Measurements from ENCODE around the gene SEMA4F.
"Not testable (repeated sequence)": the region's sequence is repeated elsewhere in the genome, so short reads cannot be mapped to it uniquely, and the experiment has no call there.

Gene SEMA4F, protein sequence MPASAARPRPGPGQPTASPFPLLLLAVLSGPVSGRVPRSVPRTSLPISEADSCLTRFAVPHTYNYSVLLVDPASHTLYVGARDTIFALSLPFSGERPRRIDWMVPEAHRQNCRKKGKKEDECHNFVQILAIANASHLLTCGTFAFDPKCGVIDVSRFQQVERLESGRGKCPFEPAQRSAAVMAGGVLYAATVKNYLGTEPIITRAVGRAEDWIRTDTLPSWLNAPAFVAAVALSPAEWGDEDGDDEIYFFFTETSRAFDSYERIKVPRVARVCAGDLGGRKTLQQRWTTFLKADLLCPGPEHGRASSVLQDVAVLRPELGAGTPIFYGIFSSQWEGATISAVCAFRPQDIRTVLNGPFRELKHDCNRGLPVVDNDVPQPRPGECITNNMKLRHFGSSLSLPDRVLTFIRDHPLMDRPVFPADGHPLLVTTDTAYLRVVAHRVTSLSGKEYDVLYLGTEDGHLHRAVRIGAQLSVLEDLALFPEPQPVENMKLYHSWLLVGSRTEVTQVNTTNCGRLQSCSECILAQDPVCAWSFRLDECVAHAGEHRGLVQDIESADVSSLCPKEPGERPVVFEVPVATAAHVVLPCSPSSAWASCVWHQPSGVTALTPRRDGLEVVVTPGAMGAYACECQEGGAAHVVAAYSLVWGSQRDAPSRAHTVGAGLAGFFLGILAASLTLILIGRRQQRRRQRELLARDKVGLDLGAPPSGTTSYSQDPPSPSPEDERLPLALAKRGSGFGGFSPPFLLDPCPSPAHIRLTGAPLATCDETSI

DNA sequence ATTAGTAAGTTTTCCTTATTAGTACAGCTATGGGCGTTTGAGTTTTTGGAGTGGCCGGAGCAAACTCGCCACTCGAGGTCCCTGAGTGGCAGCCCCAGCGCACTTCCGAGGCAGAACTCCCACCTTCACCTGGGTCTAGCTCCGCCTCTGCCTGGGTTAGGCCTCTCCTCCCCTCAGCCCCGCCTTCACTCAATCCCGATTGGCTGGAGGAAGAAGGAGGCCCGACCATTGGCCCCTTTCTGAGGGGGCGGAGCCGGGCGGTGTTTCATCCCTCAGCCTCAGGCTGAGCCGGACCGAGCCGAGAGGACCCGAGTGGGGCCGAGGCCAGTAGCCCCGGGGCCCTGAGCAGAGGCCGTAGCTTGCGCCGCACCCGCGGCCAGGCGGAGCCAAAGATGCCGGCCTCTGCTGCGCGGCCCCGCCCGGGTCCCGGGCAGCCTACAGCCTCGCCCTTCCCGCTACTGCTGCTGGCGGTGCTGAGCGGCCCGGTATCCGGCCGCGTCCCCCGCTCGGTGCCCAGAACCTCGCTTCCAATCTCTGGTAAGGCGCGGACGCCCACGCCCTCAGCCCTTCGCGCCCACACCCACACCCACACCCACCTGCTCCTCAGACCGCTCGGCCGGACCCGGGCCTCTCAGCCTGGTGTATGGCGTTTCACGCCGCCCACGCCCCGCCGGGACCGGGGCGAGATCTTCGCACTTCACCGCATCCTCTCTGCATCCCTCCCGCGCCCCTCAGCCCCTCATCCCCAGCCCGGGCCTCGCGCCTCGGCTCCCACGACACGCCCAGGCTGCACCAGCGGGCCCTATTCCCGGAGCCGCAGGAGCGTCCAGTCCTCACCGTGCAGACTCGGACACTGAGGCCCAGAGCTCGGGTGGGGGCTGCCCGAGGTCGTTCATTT, at the start of gene SEMA4F:
SEMA4F (plus strand) TSS at position 263 of the 898 bp plus-strand sequence; CDS start at position 393, 130 bp downstream.
- peak; percentile 100 for DNase-seq

DNA sequence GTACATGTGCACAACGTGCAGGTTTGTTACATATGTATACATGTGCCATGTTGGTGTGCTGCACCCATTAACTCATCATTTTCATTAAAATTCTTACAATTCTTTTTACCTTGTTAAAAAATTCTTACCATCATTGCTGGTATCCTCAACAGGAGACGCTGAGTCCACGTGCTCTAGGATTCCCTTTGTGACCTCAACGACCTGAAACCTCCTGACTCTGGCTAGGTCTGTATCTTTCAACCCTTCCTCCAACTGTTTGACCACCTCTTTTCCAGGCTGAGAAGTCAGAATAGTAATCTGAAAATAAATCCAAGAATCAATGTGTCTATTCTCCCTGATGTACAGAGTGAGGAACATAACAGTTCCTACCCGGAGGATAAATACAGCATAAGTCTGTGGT, 47.1 kb upstream of the SEMA4F start:
- DNase-seq, result no peak

DNA sequence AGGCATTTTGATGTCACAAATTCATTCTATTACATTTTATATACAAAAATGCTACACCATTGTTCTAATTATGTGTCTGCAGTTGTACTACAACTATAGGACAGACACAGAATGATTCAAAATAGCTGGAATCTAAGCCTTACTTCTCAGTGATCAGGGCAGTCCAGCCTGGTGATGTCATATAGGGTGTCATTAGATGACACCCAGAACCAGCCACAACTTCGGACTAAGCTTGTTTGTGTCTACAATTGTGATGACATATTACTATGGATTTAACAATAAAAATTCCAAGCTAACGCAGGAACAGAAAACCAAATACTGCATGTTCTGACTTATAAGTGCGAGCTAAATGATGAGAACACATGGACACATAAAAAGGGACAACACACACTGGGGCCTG, 36.9 kb upstream of the SEMA4F start:
- no peak for DNase-seq

DNA sequence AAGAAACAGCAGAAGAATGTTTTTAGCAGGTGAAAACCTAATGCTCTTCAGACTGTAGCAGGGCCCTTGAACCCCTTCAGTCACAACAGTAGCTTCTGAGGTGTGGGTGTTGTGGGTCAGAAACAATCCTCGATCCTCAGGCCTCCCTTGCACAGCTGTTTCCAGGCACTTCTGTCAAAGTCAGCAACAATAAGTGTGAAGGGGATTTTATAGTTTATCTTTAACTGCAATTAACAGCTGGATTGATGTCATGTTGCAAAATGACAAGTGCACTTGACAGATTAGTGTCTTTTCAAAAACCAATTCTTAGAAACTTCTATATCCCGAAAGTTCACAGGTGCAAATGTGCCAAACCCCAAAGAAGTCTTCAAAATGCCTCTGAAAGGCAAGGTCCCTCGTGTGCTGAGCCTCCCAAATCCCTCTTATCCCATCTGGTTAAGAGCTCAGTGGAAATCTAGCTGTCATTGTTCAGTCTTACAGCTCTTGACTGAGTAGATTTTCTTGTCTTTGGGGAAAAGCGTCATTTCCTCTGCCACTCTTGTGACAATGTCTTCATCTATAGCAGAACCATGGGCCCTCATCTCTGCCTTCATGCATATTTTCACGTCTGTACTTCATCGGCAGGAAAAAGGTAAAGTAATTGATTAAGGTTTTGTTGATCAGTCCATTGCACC, 35.5 kb upstream of the SEMA4F start:
- DNase-seq, result peak; percentile 80

DNA sequence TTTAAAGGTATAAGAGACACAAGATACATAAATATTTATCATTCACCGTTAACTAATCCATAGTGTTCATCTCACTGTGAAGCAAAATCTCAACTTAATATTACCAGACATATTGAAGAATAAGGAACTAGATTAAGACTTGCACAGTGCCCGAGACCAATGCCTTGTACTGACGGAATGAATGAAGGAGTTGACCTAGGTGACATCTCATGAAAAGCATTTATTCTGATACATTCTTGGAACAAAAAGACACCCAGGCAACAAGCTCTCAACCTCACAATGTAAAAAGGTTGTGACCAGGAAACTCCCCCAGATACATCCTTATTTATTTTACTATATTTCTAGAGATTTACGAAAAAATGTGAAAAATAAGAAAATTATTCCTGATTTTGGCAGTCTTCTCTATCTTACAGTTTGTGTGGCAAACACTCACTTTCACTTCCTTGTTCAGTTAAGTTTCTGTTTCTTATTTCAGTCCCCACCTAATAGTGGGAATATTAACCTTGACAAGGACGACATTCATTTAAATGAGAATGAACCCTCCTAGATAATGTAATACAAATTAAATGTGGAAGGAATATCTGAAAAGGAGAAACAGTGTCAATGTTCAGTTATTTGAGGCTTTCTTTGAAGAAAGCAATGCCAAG, 34.3 kb upstream of the SEMA4F start:
- DNase-seq, result no peak

DNA sequence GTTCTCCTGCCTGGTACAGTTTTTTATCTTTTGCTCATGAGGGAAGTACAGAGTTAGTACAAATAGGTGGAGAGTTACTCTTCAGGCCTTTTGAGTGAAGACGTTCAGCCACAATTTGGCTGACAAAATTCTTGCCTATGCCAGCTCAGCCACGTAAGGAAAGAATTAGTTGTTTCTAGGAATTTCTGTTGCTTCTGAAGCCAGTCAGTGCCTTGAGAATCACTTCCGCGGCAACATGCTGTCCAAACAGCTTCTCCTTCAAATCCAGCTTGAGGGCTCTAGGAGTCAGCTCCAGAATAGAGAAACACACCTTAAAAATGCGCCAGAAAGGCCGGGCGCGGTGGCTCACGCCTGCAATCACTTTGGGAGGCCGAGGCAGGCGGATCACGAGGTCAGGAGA, 33.4 kb upstream of the SEMA4F start:
- no peak for DNase-seq

DNA sequence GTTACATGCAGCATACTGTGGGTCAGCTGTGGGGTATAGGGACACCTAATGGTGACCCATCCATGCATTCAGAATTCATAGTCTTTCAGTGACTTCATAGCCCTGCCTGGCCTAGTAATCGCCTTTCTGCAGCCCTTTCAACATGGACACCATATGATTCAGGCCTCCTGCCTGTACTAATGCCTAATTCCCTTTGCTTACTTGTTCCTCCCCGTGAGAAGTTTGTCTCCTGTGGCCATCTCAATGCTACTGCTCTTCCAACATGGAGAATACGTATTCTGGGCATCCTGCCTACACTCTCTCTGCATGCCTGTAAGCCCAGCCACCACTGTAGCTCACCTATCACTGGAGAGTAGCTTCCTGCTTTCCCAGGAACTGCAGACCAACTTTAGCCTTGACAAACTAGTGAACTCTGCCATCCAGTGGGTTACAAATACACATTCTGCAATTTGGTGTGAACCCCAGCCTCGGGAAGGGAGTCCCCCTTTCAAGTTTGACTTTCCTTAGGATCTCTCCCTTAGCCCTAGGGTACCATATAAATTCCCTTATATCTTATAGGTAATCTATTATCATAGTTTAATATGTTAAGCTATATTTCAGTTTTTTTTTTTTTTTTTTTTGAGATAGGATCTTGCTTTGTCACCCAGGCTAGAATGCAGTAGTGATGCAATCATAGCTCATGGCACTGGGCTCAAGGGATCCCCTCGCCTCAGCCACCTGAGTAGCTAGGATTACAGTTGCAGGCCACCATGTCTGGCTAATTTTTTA, 28.2 kb upstream of the SEMA4F start:
- peak; percentile 19 for DNase-seq

DNA sequence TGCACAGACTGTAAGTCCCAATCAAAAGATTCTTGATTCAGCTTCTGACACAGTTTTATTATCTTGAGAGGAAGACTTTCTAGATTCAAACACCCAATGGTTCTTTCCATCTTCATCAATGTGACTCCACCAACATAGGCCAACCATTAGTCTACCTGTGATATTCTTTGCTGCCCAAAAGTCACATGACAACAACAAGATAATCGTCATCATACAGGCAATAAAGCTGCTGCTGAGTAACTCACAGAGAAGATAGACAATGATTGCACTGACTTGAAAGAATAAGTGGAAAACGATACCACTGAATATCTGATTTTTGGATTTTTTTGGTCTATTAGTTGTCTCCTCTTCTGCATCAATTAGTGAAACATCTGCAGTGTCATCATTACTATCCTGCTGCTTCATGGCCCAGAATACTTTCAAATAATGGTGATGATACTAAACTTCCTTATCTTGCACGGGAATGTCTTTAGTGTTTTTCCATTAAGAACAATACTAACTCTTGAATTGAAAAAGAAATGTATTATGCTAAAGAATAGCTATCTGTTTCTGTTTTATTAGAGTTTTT, 25.4 kb upstream of the SEMA4F start:
- DNase-seq, result no peak

DNA sequence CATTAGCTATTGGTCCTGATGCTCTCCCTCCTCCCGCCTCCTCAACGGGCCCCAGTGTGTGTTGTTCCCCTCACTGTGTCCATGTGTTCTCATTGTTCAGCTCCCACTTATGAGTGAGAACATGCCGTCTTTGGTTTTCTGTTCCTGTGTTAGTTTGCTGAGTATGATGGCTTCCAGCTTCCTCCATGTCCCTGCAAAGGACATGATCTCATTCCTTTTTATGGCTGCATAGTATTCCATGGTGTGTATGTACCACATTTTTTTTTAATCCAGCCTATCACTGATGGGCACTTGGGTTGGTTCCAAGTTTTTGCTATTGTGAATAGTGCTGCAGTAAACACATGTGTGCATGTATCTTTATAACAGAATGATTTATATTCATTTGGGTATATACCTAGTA, 23.6 kb upstream of the SEMA4F start:
- not testable (repeated sequence) for DNase-seq

DNA sequence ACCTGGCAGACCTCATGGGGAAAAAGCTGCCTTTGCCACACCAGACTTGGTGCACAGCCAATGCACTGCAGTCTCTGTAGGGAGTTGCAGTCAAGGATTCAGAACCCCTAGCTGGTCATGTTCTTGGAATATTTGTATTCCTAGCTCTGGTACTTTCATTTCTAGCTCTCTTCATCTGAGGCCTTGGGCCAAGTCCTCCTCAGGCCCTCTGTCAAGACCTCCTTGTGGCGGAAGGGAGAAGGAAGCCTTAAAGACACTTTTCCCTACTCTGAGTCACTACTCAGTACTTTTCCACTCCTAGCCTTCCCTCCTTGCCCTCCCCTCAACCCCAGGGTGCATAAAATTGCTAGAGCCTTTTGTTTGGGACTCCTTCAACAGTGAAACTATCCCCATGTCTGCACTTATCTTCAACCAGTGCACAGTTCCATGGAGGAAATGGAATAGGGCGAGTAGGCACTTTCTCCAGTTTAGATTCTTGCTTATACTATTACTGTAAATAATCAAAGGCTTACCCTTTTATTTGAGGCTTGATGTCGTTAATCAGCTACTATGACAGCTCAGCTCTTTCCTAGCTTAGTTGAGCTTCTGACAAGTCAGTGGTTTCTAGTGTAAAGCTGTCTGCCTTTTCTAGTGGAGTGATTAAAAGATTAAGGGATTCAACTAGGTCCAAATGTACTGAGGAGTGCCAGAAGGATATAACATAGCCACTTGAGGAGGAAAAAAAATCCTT, 21.7 kb upstream of the SEMA4F start:
- peak; percentile 93 for DNase-seq

DNA sequence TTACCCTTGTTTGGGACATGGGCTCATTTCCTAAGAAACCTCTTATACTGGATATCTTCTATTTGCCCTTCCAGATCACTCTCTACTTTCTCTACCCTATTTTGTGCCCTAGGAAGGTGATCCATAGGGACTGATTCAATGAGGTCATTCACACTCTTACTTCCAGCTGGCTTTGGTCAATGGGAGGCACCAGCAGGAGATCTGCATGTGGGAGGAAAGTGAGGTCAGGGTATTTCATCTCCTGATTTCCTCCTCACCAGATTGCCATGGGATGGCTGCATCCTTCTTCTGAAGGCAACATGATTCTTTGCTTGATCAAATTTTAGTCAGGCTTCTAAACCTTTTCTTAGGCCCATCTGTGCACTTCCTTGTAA, 21.1 kb upstream of the SEMA4F start:
- peak; percentile 87 for DNase-seq

DNA sequence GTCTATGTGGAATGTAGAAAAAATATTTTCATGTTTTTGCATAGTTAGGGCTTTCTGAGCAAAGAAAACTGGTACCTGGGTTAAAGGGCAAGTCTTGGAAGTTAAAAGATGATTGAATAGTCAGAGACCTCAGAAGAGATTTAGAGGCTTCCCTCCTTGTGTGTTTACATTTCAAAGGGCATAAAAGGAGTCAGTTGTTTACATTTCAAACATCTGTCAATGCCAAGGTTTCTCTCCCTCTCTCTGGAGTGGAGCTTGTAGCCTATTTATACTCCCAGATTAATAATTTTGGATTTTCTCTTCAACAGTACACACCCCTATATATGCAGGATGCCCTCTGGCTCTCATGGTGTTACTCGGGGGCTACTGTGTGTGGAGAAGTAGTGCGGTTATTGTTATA, 14.5 kb upstream of the SEMA4F start:
- DNase-seq, result no peak

DNA sequence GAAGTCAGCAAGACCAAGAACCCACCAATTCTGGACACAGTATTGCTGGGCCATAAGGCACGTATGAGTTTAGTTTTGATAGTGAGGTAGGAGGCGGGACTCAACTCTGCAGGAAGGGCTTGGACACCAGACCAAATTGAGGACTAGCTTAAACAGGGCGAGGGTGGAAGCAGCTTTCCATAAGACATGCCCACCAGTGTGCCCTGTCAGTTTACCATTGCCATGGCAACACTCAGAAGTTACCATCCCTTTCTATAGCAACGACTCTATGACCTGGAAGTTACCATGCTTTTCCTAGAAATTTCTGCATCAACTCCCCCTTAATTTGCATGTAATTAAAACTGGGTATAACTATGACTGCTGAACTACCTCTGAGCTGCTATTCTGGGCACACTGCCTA, 8.7 kb upstream of the SEMA4F start:
- DNase-seq, result no peak

DNA sequence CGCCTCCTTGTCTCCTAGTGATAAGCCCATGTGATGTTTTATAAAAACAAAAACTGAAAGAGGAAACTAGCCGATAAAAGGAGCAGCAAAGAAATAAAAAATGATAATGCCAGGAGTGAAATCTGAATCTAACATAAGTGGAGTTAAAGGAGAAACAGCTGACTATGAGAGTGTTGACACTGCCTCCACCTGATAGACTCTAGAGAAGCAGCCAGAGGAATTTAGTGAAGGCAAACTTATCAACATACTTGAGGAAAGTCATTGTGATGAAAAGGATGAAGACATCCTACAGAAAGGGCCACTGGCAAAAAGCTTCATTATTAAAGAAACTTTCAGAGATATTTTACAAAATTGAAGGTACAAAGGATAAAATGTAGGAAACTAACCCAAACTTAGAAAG, 7.8 kb upstream of the SEMA4F start:
- no peak for DNase-seq

DNA sequence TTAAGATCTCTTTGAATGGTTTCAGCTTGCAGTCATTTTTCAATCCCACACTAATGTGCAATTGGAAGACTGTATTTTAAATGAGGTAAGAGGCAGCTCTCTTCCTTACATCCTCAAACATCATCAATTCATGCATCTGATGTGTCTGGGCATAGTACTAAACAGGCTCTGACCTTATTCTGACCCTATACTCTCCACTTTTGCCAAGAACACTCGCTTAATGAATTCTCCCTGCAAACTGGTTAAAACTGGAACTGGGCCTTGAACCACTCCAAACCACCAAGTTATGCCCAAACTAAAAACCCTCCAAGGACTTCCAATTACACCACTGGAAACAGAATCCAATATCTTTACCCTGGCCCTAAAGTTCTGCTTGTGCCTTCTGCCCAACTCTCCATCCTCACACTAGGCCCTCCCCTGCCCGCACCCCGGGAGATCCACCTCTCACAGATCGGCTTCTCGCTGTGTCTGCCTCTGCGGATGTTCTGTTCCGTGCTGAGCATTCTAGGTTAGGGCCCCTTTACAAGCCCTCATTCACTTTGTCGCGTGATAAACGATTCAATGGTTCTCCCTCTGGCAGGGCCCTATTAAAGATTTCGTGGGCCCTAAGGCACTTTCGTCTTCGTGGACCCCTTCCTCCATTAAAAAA, 7.1 kb upstream of the SEMA4F start:
- no peak for DNase-seq

DNA sequence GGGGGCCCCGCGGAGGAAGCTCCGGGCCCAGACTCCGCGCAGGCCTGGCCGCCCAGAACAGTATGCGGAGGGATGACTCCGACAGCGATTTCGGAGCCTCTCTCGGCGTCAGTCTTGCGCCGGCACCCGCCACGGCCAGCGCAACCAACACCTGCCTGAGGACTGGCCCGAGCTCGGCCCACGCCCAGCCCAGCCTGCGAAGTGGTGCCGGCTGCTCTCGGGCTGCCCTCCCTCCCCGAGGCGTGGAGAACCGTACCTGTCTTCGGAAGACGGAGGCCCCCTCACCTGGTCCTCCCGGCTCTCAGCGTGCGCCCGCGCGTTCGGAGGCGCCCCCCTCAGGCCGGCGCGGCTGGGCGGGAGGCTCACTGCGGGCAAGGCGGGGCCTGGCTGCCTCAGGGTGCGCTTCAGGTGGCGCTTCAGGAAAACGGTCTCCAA, 6.0 kb upstream of the SEMA4F start, which contains the start of gene M1AP:
M1AP (minus strand) TSS at position 322 of the 435 bp plus-strand sequence. CDS start 8,055 bp downstream, outside the sequence.
- DNase-seq, result no peak

DNA sequence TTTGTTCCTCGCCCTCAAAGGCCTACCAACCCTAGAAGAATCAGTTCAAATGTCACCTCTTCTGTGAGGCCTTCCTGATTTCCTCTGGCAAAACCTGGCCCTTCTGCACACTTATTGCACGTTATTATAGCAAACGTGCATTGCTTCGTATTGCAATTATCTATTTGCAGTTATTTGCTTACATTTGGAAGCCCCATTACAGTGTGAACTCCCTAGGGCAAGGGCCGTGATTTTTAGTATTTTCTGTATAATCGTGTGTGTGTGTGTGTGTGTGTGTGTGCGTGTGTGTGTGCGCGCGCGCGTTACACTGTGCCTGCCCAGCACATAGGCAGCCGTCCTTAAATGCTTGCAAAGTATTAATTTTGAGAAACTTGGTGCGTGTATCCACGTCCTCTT, 460 bp upstream of the SEMA4F start:
- no peak for DNase-seq

DNA sequence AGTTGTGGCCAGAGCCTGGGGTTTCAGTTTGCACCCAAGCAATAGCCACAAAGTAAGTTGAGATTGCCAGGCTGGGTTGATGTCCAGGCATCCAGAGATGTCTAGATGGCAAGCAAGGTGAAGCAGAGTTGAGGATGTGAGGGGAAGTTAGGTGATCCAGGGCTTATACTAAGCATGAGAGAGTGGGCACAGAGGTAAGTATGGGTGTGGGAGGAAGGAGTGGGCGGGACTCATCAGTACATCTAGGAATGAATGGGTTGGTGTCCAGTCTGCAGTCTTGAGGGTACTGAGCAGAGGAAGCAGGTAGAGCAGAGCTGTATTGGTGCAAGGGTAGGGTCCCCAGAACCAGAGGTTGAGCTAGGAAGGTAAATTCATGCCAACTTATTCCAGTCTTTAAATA, 1.5 kb downstream of the SEMA4F start:
- no peak for DNase-seq

DNA sequence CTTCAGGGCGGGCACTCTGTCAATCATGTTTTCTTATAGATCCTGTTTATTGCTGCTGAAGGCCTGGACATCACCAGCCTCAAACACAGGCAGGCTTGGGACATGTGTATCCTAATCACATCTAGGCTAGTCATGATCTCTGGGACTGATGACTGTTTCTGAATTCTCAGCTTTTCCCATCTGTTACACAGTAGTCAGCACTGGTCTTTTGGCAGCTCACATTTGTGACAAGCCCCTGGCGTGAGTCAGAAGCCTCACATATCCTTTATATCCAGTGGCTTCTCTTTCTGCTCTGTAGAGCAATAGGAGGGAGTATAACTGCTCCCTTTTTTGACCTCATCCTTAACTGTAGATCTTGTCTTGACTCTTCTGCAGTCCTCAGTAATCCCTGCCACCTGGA, 4.5 kb downstream of the SEMA4F start:
- DNase-seq, result no peak

DNA sequence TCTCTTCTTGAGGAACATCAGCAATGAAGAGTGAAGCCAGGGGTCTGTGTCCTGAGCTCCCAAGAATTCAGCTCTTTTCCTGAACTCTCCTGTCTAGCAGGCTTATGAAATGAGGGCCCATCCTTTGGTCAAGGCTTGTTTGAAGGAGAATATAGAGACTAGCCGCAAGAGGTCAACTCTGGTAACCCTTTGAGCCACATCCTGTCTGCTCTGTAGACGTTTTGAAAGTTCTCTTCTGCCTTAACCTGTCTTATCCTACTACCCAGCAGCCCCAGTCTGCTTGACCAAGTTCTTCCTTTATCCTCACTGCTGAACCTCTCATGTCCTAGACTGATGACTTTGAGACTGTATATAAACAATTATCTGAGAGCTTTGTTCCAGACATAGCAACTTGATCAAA, 5.4 kb downstream of the SEMA4F start:
- DNase-seq, result no peak
